Measurements from ENCODE around the gene TICRR.
A peak's percentile ranks its signal among the peaks of the same experiment; 100 is the strongest.

TICRR gene

GRCh38 chr15:89630260-89630659, 55.0 kb downstream of the TICRR start:
- DNase-seq, result no peak

- DNase-seq, result no peak
Observed at GRCh38 chr15:89630974-89631901, 56.0 kb downstream of the TICRR start.

DNA sequence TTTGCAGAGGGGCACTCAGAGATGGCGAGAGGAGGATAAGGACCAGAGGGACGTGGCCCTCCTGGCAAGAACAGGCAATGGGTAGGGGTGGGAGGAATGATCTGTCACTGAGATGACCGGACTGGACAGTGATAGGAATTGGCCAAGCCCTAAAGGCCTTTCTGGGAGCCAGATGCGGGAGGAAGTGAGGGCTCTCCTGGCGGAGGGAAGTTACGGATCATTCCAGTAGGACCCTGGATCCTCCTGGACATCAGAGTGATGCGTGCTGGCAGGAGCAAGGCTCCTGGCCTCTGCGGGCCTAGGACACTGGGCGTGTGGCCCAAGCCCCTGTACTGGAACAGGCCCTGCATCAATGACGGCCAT, 56.6 kb downstream of the TICRR start:
- no peak for DNase-seq

- no peak for DNase-seq
Observed at GRCh38 chr15:89632563-89633430, 57.5 kb downstream of the TICRR start.

DNA sequence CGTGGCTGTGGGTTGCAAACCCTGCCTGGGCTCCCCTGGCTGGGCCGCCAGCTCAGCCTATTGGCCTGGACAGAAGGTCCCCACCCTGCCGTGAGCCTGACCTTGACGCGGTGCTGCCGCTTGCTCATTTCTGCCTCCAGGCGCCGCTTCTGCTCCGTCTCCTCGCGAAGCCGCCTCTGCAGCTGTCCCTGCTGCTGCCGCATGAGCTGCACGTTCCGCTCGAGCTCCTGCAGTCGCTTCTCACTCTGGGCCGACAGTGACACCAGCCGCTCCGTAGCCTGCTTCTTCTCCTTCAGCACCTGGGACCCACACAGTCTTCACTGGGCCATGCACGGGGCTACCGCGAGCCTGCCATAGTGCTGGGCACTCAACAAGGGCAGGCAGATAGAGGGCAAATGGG, 58.3 kb downstream of the TICRR start:
- no peak for DNase-seq

- DNase-seq, result no peak
Observed at GRCh38 chr15:89640245-89640644, 65.0 kb downstream of the TICRR start.

GRCh38 chr15:89641053-89641452, 65.8 kb downstream of the TICRR start:
- no peak for DNase-seq

- no peak for DNase-seq
Observed at GRCh38 chr15:89642106-89642505, 66.8 kb downstream of the TICRR start.

DNA sequence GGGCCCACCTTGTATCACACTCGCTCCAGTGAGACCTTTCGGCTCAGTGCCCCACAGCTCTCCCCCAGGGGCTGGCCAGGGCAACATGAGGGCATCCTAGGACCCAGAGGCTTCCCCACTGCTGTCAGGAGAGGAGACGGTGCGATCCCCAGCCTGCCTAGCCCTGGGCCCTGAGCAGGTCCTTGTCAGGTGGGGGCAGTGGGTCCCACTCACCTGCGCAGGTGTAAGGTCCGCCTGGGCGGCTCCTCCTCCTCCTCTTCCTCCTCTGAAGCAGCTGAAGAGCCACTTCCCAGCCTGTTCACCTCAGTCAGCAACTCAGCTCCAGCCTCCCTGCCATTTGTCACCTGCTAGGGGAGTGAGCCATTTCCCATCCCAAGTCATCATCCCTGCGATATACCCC, 70.4 kb downstream of the TICRR start:
- no peak for DNase-seq

GRCh38 chr15:89646416-89647141, 71.3 kb downstream of the TICRR start:
- DNase-seq, result no peak

- DNase-seq, result peak; percentile 80
Observed at GRCh38 chr15:89647191-89647851, 72.1 kb downstream of the TICRR start.

- DNase-seq, result no peak
Observed at GRCh38 chr15:89648106-89649012, 73.1 kb downstream of the TICRR start.

- DNase-seq, result no peak
Observed at GRCh38 chr15:89649013-89649625, 73.8 kb downstream of the TICRR start.

- no peak for DNase-seq
Observed at GRCh38 chr15:89649716-89650115, 74.4 kb downstream of the TICRR start.

GRCh38 chr15:89652131-89652530, 76.9 kb downstream of the TICRR start:
- no peak for DNase-seq

DNA sequence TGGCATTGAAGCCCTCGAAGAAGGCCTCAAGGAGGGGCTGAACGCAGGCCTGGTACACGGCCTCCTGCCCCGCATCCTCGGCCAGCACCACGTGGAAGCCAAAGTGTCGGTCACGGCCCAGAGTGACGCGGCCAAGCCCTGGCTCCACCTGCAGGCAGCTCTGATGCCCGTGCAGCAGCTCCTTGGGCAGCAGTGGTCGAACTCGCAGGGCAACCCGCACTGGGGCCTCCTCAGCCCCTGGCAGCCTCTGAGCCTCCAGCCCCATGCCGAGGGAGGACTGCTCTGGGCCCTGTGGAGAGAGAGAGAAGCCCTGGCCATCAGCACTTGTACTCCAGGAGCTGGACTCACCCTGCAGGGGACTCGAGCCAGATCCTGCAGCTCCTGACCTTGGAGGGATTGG, 77.4 kb downstream of the TICRR start:
- DNase-seq, result no peak

DNA sequence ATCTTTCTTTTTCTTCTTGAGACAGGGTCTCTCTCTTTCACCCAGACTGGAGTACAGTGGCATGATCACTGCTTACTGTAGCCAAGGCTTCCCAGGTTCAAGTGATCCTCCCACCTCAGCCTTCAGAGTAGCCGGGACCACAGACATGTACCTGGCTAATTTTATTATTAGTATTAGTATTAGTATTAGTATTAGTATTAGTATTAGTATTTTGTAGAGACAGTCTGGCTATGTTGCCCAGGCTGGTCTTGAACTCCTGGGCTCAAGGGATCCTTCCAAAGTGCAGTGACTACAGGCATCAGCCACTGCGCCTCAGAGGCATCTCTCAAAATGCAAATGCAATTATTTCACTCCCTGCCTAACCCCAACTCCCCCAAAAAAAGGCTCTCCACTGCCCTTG, 78.3 kb downstream of the TICRR start:
- no peak for DNase-seq

DNA sequence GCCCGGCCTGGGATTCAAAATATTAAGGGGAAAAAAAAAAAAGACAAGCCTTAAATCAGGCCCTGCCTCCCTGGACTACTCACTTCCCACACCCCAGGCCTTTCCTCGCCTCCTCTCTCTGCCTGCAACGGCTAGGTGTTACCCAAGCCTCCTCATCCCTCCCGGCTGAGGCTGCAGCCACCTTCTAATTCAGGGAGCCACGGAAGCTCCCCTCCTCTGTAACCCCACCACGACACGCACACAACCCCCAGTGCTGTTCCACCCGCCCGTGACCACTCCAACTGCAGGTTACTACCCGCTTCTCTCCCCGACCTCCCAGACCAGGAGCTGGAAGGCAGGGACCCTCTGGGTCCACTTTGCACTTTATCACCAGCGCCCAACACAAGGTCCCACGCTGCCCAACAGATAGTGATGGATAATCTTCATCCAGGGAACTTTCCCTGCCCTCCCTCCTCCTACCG, 79.1 kb downstream of the TICRR start:
- DNase-seq, result no peak

GRCh38 chr15:89654847-89655805, 79.9 kb downstream of the TICRR start, which contains the start of gene KIF7:
KIF7 (minus strand) TSS chr15:89655467; CDS start chr15:89652930, 2,537 bp downstream.
- peak; percentile 89 for DNase-seq
